Central memory CD8-positive, alpha-beta T cell (primary cell): ENCODE data around the gene YTHDF2.
"Not testable (repeated sequence)": the region's sequence is repeated elsewhere in the genome, so short reads cannot be mapped to it uniquely, and the experiment has no call there.

Experiments used
- ATAC-seq: fragments of 150-1000 bp; cut with Tn5 transposase; replicated peaks from 2 replicates; pipeline ENCODE4 v1.10.0; 2022; ENCODE audit warnings: mild to moderate bottlenecking, moderate FRiP score, moderate number of reproducible peaks; ENCODE audit not compliant: poor library complexity, severe bottlenecking; ENCODE audit errors: extremely low read depth
- DNase-seq, 2 donors: peaks; one replicate each; pipeline ENCODE4 v3.0.0; 2021; ENCODE audit warnings: low spot score in 2 of 2
- H3K27ac Mint-ChIP-seq: one replicate; pipeline ENCODE4 v1.8.0; 2022; ENCODE audit warnings: low read depth, mild to moderate bottlenecking, moderate library complexity, mixed read lengths
- H3K27me3 Mint-ChIP-seq: one replicate; pipeline ENCODE4 v1.8.0; 2022; ENCODE audit warnings: mixed read lengths
- H3K36me3 Mint-ChIP-seq: one replicate; pipeline ENCODE4 v1.8.0; 2022; ENCODE audit warnings: mild to moderate bottlenecking, moderate library complexity, mixed read lengths; ENCODE audit not compliant: insufficient read depth
- H3K4me1 Mint-ChIP-seq: one replicate; pipeline ENCODE4 v1.8.0; 2022; ENCODE audit warnings: mixed read lengths
- H3K4me3 Mint-ChIP-seq: one replicate; pipeline ENCODE4 v1.8.0; 2022; ENCODE audit warnings: mild to moderate bottlenecking, moderate library complexity, mixed read lengths
- H3K9me3 Mint-ChIP-seq: one replicate; pipeline ENCODE4 v1.8.0; 2022; ENCODE audit warnings: mixed read lengths

Gene YTHDF2

DNA sequence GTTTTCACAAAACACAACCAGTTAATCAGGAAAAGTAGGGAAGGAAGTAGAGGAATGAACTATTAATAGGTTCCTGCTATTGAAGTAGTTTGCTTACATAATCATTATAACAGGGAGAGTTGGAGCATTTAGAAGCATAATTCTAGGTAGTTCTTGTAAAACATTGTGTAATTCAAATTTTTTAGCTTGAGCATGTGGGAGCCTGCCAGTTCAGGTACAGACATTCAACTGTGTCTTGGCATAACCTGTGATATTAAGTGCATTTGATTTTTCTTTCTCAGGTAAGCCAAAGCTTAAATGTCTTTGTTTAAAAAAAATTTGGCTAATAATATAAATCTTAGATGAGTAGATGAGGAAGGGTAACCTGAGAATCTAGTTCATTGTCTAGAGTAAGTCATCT is 3.4 kb downstream of the YTHDF2 start:
- Mint-ChIP-seq H3K27me3 (no peaks in the 10 kb centered on the region), H3K36me3 (peaks cover 79% of the 10 kb centered on the region), H3K9me3 (no peaks in the 10 kb centered on the region), H3K27ac (no peak overlapping the region), H3K4me3 (no peak overlapping the region), H3K4me1 (peaks cover 51% of the 10 kb centered on the region)
- DNase-seq (no peak), ATAC-seq (no peak)

DNA sequence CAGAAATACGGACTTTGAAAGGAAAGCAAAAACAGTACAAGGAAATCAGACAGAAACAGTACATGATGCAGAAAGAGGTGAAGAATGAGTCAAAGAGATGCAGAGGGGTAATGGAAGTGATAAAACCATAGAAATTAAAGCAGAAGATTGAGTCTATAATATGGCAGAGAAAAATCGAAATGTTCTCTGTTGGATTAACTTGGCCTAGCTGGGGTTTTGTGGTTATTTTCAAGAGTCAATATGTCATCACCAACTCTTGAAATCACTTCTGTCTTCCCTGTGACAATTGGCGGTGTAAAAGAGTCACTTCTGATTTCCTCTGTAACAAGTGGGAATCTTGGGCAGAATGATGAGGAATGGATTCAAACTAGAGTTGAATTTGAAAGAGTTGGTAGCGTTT is 7.4 kb downstream of the YTHDF2 start:
- H3K36me3 Mint-ChIP-seq, result peaks cover 72% of the 10 kb centered on the region
- no peak for ATAC-seq
- H3K4me1 Mint-ChIP-seq, result peaks cover 56% of the 10 kb centered on the region
- H3K27me3 Mint-ChIP-seq, result no peaks in the 10 kb centered on the region
- no peak for DNase-seq
- no peaks in the 10 kb centered on the region for H3K9me3 Mint-ChIP-seq
- H3K4me3 Mint-ChIP-seq, result peak overlapping the region; percentile 56
- H3K27ac Mint-ChIP-seq, result peak overlapping the region; percentile 25

- ATAC-seq, result no peak
- H3K27me3 Mint-ChIP-seq, result no peaks in the 10 kb centered on the region
- peak overlapping the region; percentile 74 for H3K27ac Mint-ChIP-seq
- peaks cover 61% of the 10 kb centered on the region for H3K4me1 Mint-ChIP-seq
- peak overlapping the region; percentile 57 for H3K4me3 Mint-ChIP-seq
- DNase-seq, result no peak
- H3K9me3 Mint-ChIP-seq, result no peaks in the 10 kb centered on the region
- peaks cover 68% of the 10 kb centered on the region for H3K36me3 Mint-ChIP-seq
These were observed 9.0 kb downstream of the YTHDF2 start for GRCh38 chr1:28745653-28746173.

GRCh38 chr1:28750330-28750729 is 13.6 kb downstream of the YTHDF2 start:
- Mint-ChIP-seq H3K4me1 (peaks cover 47% of the 10 kb centered on the region), H3K4me3 (peak overlapping the region; percentile 47)
- DNase-seq, result no peak

DNA sequence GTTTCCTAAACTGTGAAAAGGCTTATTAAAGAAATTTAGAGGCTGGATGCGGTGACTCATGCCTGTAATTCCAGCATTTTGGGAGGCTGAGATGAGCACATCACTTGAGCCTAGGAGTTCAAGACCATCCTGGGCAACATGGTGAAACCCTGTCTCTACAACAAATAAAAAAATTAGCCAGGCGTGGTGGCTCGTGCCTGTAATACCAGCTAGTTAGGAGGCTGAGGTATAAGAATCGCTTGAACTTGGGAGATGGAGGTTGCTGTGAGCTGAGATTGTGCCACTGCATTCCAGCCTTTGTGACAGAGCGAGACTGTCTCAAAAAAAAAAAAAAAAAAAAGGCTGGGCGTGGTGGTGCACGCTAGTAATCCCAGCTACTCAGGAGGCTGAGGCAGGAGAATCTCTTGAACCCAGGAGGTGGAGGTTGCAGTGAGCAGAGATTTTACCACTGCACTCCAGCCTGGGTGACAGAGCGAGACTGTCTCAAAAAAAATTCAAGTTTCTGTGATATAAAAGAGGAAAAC is 14.1 kb downstream of the YTHDF2 start:
- peaks cover 44% of the 10 kb centered on the region for H3K36me3 Mint-ChIP-seq
- not testable (repeated sequence) for H3K27me3 Mint-ChIP-seq, H3K27ac Mint-ChIP-seq, ATAC-seq, H3K9me3 Mint-ChIP-seq, DNase-seq
- peak overlapping the region; percentile 47 for H3K4me3 Mint-ChIP-seq
- peaks cover 45% of the 10 kb centered on the region for H3K4me1 Mint-ChIP-seq

More at GRCh38 chr1:28750330-28750729, 13.6 kb downstream of the YTHDF2 start:
- Mint-ChIP-seq H3K9me3 (no peaks in the 10 kb centered on the region), H3K27ac (peak overlapping the region; percentile 68), H3K27me3 (no peaks in the 10 kb centered on the region), H3K36me3 (peaks cover 46% of the 10 kb centered on the region)
- no peak for ATAC-seq

DNA sequence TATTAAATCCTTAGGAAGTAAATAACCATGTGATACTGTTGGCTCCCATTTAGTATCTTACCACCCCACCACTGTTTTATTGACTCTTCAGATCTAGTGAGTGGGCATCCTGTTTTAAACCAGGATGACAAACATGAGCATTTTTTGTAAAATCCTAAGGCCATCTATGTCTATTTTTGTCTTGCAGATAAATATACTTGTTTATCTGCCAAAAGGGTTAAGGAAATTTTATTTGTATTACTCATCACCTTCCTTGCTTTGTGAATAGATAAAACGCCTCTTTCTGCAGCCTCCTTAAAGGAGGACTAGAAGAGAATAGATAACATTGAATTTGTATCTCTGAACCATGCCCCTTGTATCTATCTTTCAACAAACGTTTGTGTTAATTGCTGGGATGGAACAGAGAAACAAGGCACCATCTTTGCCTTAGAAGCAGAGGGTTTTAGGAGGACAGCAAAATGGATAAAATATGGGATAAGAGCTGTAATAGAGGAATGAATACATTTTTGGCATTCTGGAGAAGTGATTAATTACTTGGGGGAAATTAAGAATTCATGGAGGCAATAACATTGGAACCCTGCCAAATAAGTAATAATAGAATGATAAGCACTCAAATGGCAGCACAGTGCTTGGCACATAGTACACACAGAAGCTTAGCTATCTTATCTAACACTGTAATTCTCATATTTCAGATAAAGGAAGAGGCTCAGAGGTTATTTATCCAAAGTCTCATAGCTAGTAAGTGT is 14.7 kb downstream of the YTHDF2 start:
- ATAC-seq (no peak), DNase-seq (no peak)

GRCh38 chr1:28755701-28756100 is 19.0 kb downstream of the YTHDF2 start:
- ATAC-seq, result no peak
- Mint-ChIP-seq H3K4me3 (no peak overlapping the region), H3K4me1 (peaks cover 27% of the 10 kb centered on the region), H3K27me3 (no peaks in the 10 kb centered on the region), H3K9me3 (no peaks in the 10 kb centered on the region), H3K27ac (no peak overlapping the region), H3K36me3 (peaks cover 32% of the 10 kb centered on the region)
- no peak for DNase-seq

More for the DNA sequence above, 14.7 kb downstream of the YTHDF2 start:
- H3K4me1 Mint-ChIP-seq, result peaks cover 39% of the 10 kb centered on the region
- no peak overlapping the region for H3K27ac Mint-ChIP-seq
- H3K9me3 Mint-ChIP-seq, result no peaks in the 10 kb centered on the region
- peaks cover 42% of the 10 kb centered on the region for H3K36me3 Mint-ChIP-seq
- peak overlapping the region; percentile 14 for H3K4me3 Mint-ChIP-seq
- H3K27me3 Mint-ChIP-seq, result no peaks in the 10 kb centered on the region

- no peaks in the 10 kb centered on the region for H3K27me3 Mint-ChIP-seq
These were observed 20.1 kb downstream of the YTHDF2 start for GRCh38 chr1:28756846-28757245.

GRCh38 chr1:28758420-28758819 is 21.7 kb downstream of the YTHDF2 start:
- no peak overlapping the region for H3K4me3 Mint-ChIP-seq
- H3K36me3 Mint-ChIP-seq, result peaks cover 25% of the 10 kb centered on the region
- no peak for ATAC-seq
- no peaks in the 10 kb centered on the region for H3K27me3 Mint-ChIP-seq
- H3K9me3 Mint-ChIP-seq, result no peaks in the 10 kb centered on the region
- no peak for DNase-seq
- peaks cover 31% of the 10 kb centered on the region for H3K4me1 Mint-ChIP-seq
- H3K27ac Mint-ChIP-seq, result no peak overlapping the region

More at GRCh38 chr1:28756846-28757245, 20.1 kb downstream of the YTHDF2 start:
- ATAC-seq, result no peak
- H3K4me1 Mint-ChIP-seq, result peaks cover 26% of the 10 kb centered on the region
- no peaks in the 10 kb centered on the region for H3K9me3 Mint-ChIP-seq
- peak overlapping the region; percentile 5 for H3K4me3 Mint-ChIP-seq
- H3K36me3 Mint-ChIP-seq, result peaks cover 30% of the 10 kb centered on the region
- H3K27ac Mint-ChIP-seq, result no peak overlapping the region
- DNase-seq, result no peak

GRCh38 chr1:28759257-28759656 is 22.5 kb downstream of the YTHDF2 start:
- no peak for DNase-seq
- no peak for ATAC-seq
- Mint-ChIP-seq H3K27me3 (no peaks in the 10 kb centered on the region), H3K4me3 (no peak overlapping the region), H3K36me3 (peaks cover 18% of the 10 kb centered on the region), H3K4me1 (peaks cover 28% of the 10 kb centered on the region), H3K27ac (no peak overlapping the region), H3K9me3 (no peaks in the 10 kb centered on the region)

GRCh38 chr1:28761189-28761588 is 24.4 kb downstream of the YTHDF2 start:
- H3K27me3 Mint-ChIP-seq, result no peaks in the 10 kb centered on the region
- peaks cover 38% of the 10 kb centered on the region for H3K4me1 Mint-ChIP-seq
- no peaks in the 10 kb centered on the region for H3K9me3 Mint-ChIP-seq
- DNase-seq (no peak), ATAC-seq (no peak)
- peaks cover 28% of the 10 kb centered on the region for H3K36me3 Mint-ChIP-seq
- no peak overlapping the region for H3K27ac Mint-ChIP-seq
- H3K4me3 Mint-ChIP-seq, result no peak overlapping the region

GRCh38 chr1:28766532-28767183 is 29.9 kb downstream of the YTHDF2 start:
- H3K36me3 Mint-ChIP-seq, result peaks cover 46% of the 10 kb centered on the region
- peaks cover 19% of the 10 kb centered on the region for H3K4me1 Mint-ChIP-seq
- no peaks in the 10 kb centered on the region for H3K27me3 Mint-ChIP-seq
- H3K4me3 Mint-ChIP-seq, result no peak overlapping the region
- no peaks in the 10 kb centered on the region for H3K9me3 Mint-ChIP-seq
- no peak for ATAC-seq
- no peak overlapping the region for H3K27ac Mint-ChIP-seq
- DNase-seq, result no peak
